ENCODE measurements around the gene RIF1.

DNA sequence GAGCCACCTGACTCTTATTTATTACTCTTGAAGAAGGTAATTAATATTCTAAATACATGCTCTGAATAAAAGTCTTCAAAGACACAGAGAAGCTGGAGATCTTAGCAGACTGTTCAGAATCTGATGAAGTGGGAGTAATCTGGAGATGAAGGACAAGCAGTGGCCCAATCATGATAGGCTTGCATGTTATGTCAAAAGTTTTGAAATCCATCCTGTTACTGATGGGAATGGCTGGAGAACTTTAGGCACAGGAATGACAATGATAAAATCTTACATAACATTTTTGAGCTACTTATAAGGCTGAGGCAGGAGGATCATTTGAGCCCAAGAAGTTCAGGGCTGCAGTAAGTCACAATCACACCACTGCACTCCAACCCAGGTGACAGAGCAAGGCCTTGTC is 2.4 kb upstream of the RIF1 start:
- TF ChIP-seq, protein P1, sequence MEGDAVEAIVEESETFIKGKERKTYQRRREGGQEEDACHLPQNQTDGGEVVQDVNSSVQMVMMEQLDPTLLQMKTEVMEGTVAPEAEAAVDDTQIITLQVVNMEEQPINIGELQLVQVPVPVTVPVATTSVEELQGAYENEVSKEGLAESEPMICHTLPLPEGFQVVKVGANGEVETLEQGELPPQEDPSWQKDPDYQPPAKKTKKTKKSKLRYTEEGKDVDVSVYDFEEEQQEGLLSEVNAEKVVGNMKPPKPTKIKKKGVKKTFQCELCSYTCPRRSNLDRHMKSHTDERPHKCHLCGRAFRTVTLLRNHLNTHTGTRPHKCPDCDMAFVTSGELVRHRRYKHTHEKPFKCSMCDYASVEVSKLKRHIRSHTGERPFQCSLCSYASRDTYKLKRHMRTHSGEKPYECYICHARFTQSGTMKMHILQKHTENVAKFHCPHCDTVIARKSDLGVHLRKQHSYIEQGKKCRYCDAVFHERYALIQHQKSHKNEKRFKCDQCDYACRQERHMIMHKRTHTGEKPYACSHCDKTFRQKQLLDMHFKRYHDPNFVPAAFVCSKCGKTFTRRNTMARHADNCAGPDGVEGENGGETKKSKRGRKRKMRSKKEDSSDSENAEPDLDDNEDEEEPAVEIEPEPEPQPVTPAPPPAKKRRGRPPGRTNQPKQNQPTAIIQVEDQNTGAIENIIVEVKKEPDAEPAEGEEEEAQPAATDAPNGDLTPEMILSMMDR (IDR thresholded peaks at IDR 0.05), result no peak
- TF ChIP-seq POLR2AphosphoS5 (IDR thresholded peaks at IDR 0.05) (no peak), EP300 (IDR thresholded peaks at IDR 0.05) (no peak)

Data from esophagus muscularis mucosa (tissue), 4 donors.